Stimulated activated CD4-positive, alpha-beta T cell treated with anti-CD3 and anti-CD28 coated beads, TNF-alpha, amount 100 ng/mL, for 1 hour (primary cell): ENCODE data around the gene REEP2.

ENCODE experiments used
- DNase-seq, 3 donors: peaks; one replicate each; pipeline ENCODE4 v3.0.0-alpha.2; 2020; ENCODE audit warnings: low read depth in 3 of 3, low spot score in 1 of 3

Gene REEP2

GRCh38 chr5:138448481-138449398 lies 9.9 kb downstream of the REEP2 start:
- DNase-seq, result no peak

GRCh38 chr5:138449501-138450239 lies 10.8 kb downstream of the REEP2 start:
- peak in 2 of 3 donors; percentile 48 to 76 for DNase-seq

DNA sequence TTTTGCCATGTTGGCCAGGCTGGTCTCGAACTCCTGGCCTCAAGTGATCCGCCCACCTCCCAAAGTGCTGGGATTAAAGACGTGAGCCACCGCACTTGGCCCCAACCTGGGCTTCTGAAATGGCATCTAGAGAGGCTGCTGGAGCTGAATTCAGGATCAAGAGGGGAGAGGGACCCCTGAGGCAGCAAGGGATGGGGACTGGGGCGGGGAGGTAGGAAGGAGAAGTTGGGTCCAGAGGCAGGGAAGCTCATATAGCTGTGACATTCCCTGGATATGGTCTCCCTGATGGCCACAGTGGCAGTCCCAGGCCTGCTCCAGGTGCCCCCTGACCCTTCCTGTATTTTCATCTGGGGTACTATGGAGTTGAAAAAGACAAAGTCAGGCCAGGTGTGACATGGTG lies 12.1 kb downstream of the REEP2 start:
- DNase-seq, result no peak

DNA sequence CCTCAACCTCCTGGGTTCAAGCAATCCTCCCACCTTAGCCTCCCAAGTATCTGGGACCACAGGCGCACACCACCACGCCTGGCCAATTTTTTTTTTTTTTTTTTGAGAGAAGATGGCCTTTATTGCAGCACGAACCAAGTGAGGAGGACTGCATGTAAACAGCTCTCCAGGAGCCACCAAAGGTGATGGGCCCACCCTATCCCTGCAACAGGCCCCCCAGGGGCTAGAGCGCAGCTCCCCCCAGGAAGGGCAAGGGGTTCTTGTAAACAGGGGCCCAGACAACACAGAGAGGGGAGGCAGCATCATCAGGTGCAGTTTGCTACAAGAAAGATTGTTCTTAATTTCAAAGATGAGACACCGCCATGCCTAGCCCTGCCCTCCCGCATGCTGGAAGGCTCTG lies 13.9 kb downstream of the REEP2 start:
- no peak for DNase-seq

- DNase-seq, result no peak
Measured at GRCh38 chr5:138453590-138453989, 14.7 kb downstream of the REEP2 start.

- DNase-seq, result no peak
Measured at GRCh38 chr5:138454121-138454520, 15.3 kb downstream of the REEP2 start.

GRCh38 chr5:138455232-138455930 lies 16.5 kb downstream of the REEP2 start:
- no peak for DNase-seq

DNA sequence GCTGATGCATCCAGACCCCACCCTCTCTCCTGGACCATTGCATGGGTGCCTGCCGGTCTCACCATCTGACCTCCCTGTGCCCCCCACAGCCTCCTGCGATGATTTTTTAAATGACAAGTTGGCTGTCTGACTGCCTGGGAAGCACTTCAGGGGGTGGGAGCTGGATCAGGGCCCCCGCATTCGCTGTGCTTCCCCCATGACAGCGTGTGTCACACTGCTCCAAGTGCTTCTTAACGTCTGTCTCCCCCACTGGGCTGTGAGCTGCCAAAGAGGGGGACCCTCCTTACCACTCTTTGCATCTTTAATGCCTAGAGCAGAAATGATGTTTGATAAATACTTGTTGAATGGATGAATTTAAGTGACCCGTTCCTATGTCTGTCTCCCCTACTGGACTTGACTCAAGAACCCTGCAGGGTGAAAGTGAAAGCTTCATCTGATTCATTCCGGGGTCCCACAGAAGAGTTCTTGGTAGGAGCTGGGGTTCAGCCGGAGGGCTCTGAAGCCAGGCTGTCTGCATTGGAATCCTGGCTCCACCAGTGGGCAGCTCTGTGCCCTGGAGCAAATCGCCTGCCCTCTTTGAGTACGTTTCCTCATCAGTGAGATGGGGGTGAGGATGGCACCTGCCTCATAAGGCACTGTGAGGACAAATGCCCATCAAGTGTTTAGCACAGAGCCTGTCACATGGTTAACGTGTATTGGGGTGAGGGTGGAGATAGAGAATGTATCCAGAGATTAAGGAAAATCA lies 18.8 kb downstream of the REEP2 start:
- DNase-seq, result no peak

DNA sequence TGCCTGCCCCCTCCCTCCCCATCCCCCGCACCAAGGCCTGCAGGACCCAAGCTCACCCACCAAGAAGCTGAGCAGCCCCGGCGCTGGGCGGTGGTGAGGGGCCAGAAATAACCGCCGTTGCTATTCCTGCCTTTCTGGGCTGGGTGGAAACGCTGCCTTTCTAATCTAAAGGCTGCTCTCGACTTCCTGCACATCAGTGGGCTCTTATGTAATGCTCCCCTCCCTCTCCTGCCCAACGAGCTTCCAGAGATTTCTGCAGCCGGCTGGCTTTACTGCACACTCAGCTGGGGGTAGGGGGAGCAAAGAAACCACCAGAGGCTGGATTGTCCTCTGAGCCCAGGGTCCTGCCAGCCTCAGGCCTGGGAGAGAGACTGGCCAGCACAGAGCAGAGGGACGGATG lies 19.5 kb downstream of the REEP2 start:
- no peak for DNase-seq

DNA sequence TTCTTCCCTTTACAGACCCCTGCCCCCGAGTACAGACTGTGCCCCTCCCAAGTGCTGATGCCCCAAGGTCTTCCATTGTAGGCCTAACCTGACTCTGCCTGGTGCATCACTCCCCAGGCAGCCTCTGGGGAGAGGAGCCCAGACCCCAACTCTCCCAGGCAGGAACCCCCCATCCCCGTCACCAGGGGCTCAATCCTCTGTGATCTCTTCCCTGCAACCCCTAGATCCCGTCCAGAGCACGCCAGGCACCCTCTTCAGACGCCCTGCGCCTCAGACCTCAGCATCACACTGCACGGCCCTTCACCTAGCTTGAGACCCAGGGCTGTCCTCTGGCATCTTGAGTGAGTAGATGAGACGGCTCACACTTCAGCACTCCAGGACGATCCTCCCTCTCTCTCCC lies 20.0 kb downstream of the REEP2 start:
- no peak for DNase-seq

- peak; percentile 58 to 77 (median 71) for DNase-seq
Measured at GRCh38 chr5:138459311-138459933, 20.6 kb downstream of the REEP2 start.

DNA sequence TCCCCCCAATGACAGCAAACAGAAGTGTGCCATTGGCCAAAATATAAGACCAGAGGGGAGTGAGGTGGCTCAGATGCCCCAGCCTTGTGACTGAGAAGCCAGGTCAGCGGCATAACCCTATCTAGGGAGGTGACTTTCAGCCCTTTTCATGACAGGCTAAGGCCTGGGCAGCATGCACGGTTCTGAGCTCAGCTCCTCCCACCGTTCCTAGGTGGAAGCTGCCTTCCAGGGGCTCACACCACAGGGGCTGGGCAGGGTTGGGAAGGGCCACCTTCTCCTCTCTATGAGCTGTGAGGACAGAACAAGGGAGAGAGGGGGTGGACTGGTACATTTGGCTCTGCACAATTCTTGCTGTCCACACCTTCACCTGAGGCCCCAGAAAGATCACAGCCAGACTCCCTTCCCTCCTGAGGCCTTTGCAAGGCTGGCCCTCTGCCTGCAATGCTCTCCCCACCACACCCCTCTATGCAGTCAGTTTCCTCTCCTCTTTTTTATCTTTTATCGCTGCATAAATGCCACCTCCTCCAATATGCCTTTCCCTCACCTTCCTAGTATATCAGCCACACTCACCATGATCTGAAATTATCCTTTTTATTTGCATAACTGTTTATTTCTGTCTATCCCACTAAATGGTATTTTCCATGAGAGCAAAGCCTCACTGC lies 21.3 kb downstream of the REEP2 start:
- DNase-seq, result no peak

DNA sequence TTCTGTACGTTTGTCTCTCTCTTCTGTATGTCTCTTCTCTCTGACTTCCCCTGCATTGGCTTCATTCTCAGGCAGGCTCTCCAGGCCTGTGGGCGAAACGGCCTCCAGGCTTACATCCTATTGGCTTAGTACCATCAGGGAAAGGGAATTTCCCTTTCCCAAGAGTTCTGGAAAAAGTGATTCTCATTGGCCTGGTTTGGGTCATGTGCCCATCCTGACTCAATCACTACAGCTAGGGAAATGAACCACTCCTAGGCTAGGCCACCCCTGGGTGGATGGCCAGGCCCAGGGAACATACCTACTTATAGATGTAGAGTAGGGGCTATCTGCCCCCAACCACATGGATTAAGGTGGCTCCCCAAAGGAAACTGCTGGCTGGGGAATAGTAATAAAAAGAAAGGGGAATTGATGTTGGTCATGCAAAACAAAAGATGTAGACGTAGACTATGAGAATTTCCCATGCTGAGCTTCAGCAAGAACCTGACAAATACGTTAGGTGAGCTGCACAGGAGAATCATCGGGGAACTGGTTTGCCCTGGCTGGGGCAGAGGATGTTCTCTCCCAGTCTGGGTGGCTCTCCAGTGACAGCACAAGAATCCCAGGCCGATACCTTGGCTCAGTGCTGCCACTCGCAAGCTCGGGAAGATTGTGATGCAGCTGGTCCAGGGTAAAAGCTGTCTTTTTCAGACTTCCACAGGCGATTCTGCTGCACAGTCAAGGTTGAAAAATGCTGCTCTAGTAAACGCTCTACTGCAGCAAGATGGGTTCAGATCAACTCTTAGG lies 22.7 kb downstream of the REEP2 start:
- DNase-seq, result no peak

DNA sequence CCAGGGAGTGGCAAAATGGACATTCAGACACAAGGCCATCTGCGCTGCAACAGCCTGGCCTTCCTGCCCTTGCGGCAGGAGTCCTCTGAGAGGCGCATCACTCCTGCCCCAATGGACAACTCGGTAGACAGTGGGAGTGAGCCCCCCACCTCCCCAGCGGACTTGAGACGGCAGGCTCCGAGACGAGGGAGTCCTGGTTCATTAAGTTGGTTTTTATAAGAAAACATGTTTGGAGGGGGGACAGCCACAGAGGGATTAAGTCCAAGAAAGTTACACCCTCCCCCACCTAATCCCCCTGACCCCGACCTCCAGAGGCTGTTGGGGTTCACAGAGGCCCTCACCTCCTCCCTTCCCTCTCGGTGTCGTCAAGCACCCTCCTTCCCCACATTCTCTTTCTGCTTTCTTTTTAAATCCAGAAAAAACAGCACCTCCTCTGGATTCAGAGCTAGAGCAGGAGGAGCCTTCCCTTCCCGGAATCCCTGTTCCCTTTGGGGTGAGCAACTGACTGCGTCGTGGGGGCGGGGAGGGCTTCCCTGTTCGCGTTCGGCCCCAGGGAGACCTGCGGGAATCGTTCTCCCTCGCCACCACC lies 24.7 kb downstream of the REEP2 start:
- no peak for DNase-seq

- peak; percentile 85 to 93 (median 88) for DNase-seq
Measured at GRCh38 chr5:138464008-138464387, 25.1 kb downstream of the REEP2 start.

DNA sequence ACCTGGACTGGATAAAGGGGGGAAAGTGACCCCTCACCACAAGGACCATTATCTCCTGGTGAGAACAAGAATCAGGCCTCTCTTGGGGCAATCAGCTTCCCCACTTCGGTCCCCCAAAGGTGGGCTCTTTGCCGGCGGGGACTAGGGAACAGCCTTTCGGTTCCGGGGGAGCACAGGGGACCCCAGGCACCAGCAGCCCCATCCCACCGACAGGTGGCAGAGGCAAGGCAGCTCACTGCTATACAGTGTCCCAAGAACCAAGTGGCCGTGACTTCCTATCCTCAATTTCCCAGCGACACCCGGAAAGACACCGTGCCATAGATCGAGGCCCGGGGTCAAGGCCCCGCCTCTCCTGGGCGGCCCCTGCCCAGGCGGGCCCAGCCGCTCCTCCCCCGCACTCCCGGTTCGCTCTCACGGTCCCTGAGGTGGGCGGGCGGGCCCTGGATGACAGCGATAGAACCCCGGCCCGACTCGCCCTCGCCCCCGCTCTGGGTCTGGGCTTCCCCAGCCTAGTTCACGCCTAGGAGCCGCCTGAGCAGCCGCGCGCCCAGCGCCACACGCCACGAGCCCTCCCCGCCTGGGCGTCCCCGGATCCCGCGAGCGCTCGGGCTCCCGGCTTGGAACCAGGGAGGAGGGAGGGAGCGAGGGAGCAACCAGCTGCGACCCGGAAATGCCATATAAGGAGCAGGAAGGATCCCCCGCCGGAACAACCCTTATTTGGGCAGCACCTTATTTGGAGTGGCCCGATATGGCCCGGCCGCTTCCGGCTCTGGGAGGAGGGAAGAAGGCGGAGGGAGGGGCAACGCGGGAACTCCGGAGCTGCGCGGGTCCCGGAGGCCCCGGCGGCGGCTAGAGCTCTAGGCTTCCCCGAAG lies 25.8 kb downstream of the REEP2 start:
- peak; percentile 89 to 95 (median 93) for DNase-seq

GRCh38 chr5:138465261-138466124 lies 26.6 kb downstream of the REEP2 start, which contains the start of gene EGR1:
Gene EGR1 (plus strand): TSS chr5:138465479. CDS start chr5:138465762, 283 bp downstream.
- peak; percentile 86 to 90 (median 90) for DNase-seq
